WERI-Rb-1 (cell line): Measurements from ENCODE around the gene GPR39.

ENCODE experiments used
- DNase-seq: peaks from one replicate; pipeline ENCODE4 v3.0.0-alpha.2; 2020
- H3K27ac ChIP-seq: fragments of 250-450 bp; sonication (Bioruptor Pico); 2 replicates; pipeline ENCODE4 v1.5.1; 2020; ENCODE audit warnings: mild to moderate bottlenecking, moderate library complexity
- H3K27me3 ChIP-seq: fragments of 250-450 bp; sonication (Bioruptor Pico); 2 replicates; pipeline ENCODE4 v1.5.1; 2021; ENCODE audit warnings: mild to moderate bottlenecking, low read depth, moderate library complexity; ENCODE audit not compliant: insufficient read depth, severe bottlenecking
- H3K36me3 ChIP-seq: fragments of 250-450 bp; sonication (Bioruptor Pico); 2 replicates; pipeline ENCODE4 v1.5.1; 2020; ENCODE audit warnings: mild to moderate bottlenecking, moderate library complexity
- H3K4me3 ChIP-seq: 2 replicates; pipeline ENCODE4 v1.5.1; 2011; ENCODE audit warnings: low read depth, mild to moderate bottlenecking, control low read depth, low read length
- H3K9me3 ChIP-seq: fragments of 250-450 bp; sonication (Bioruptor Pico); 2 replicates; pipeline ENCODE4 v1.5.1; 2021; ENCODE audit warnings: mild to moderate bottlenecking, moderate library complexity; ENCODE audit not compliant: severe bottlenecking
- CTCF ChIP-seq: IDR thresholded peaks from 2 replicates; pipeline ENCODE4 v1.5.1; 2011; ENCODE audit warnings: low read depth, mild to moderate bottlenecking, control low read depth, inconsistent platforms, low read length

GPR39 gene

GRCh38 chr2:132562245-132562644 is 145.6 kb downstream of the GPR39 start:
- no peak for TF ChIP-seq CTCF
- Histone ChIP-seq H3K27ac (no peak overlapping the region), H3K4me3 (no peak overlapping the region), H3K9me3 (no peaks in the 10 kb centered on the region), H3K27me3 (no peaks in the 10 kb centered on the region), H3K36me3 (no peaks in the 10 kb centered on the region)
- no peak for DNase-seq

- TF ChIP-seq CTCF, result no peak
- H3K4me3 ChIP-seq, result no peak overlapping the region
- H3K27me3 ChIP-seq, result no peaks in the 10 kb centered on the region
- no peaks in the 10 kb centered on the region for H3K9me3 ChIP-seq
- no peak for DNase-seq
- H3K36me3 ChIP-seq, result no peaks in the 10 kb centered on the region
- no peak overlapping the region for H3K27ac ChIP-seq
These were observed 147.5 kb downstream of the GPR39 start for GRCh38 chr2:132564065-132564464.

- TF ChIP-seq CTCF, result no peak
- DNase-seq, result no peak
- H3K27ac ChIP-seq, result no peak overlapping the region
- H3K27me3 ChIP-seq, result no peaks in the 10 kb centered on the region
- H3K4me3 ChIP-seq, result no peak overlapping the region
- H3K9me3 ChIP-seq, result no peaks in the 10 kb centered on the region
- H3K36me3 ChIP-seq, result no peaks in the 10 kb centered on the region
These were observed 149.8 kb downstream of the GPR39 start for GRCh38 chr2:132566379-132566778.

GRCh38 chr2:132567682-132568081 is 151.1 kb downstream of the GPR39 start:
- Histone ChIP-seq H3K36me3 (no peaks in the 10 kb centered on the region), H3K9me3 (no peaks in the 10 kb centered on the region), H3K27me3 (no peaks in the 10 kb centered on the region), H3K4me3 (no peak overlapping the region), H3K27ac (no peak overlapping the region)
- no peak for TF ChIP-seq CTCF
- DNase-seq, result no peak

- no peak for TF ChIP-seq CTCF
- no peak for DNase-seq
- Histone ChIP-seq H3K9me3 (no peaks in the 10 kb centered on the region), H3K4me3 (no peak overlapping the region), H3K27ac (no peak overlapping the region), H3K36me3 (no peaks in the 10 kb centered on the region), H3K27me3 (no peaks in the 10 kb centered on the region)
These were observed 152.1 kb downstream of the GPR39 start for GRCh38 chr2:132568656-132569055.

- no peaks in the 10 kb centered on the region for H3K27me3 ChIP-seq
- DNase-seq, result no peak
- no peak overlapping the region for H3K27ac ChIP-seq
- TF ChIP-seq CTCF, result no peak
- H3K4me3 ChIP-seq, result no peak overlapping the region
- no peaks in the 10 kb centered on the region for H3K9me3 ChIP-seq
- H3K36me3 ChIP-seq, result no peaks in the 10 kb centered on the region
These were observed 156.9 kb downstream of the GPR39 start for GRCh38 chr2:132573444-132574007.
